ENCODE data around the gene PHKG2.

- TF ChIP-seq YY1 (IDR thresholded peaks at IDR 0.05; ENCODE audit: insufficient read depth, insufficient read length), result no peak
- no peak for TF ChIP-seq ZNF274 (IDR thresholded peaks at IDR 0.05; ENCODE audit: low read depth, low read length)
- no peak for TF ChIP-seq SUZ12 (IDR thresholded peaks at IDR 0.05; ENCODE audit: extremely low read depth, insufficient read depth, insufficient read length)
These were observed 34.5 kb downstream of the PHKG2 start for GRCh38 chr16:30782486-30783279.

Measured in NT2/D1 (cell line).